ENCODE data around the gene ACMSD.

ACMSD gene

DNA sequence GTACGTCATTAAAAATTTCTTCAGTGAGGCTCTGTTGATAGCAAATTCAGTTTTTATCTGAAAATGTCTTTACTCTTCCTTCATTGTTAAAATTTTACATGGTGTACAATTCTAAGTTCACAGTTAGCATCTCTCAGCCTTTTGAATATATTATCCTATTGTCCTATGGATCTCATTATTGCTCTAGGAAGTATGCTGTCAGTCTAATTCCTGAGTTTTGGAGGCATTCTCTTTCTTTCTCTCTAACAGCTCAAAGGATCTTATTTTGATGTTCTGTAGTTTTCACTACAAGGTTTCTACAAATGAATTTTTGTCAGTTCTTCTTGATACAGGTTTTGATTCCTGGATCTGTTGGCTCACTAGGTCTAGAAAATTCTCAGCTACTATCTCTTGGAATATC is 2.9 kb upstream of the ACMSD start:
- Histone ChIP-seq H3K27me3 (ENCODE audit: insufficient read depth, poor library complexity, severe bottlenecking) (peaks cover 8% of the 10 kb centered on the region), H3K27ac (replicated peaks) (no peak overlapping the region), H3K4me3 (replicated peaks; ENCODE audit: insufficient read depth, low read length) (no peak overlapping the region)
- no peak for DNase-seq (ENCODE audit: low read depth in 1 of 2, low spot score in 1 of 2)
- TF ChIP-seq, protein P1, sequence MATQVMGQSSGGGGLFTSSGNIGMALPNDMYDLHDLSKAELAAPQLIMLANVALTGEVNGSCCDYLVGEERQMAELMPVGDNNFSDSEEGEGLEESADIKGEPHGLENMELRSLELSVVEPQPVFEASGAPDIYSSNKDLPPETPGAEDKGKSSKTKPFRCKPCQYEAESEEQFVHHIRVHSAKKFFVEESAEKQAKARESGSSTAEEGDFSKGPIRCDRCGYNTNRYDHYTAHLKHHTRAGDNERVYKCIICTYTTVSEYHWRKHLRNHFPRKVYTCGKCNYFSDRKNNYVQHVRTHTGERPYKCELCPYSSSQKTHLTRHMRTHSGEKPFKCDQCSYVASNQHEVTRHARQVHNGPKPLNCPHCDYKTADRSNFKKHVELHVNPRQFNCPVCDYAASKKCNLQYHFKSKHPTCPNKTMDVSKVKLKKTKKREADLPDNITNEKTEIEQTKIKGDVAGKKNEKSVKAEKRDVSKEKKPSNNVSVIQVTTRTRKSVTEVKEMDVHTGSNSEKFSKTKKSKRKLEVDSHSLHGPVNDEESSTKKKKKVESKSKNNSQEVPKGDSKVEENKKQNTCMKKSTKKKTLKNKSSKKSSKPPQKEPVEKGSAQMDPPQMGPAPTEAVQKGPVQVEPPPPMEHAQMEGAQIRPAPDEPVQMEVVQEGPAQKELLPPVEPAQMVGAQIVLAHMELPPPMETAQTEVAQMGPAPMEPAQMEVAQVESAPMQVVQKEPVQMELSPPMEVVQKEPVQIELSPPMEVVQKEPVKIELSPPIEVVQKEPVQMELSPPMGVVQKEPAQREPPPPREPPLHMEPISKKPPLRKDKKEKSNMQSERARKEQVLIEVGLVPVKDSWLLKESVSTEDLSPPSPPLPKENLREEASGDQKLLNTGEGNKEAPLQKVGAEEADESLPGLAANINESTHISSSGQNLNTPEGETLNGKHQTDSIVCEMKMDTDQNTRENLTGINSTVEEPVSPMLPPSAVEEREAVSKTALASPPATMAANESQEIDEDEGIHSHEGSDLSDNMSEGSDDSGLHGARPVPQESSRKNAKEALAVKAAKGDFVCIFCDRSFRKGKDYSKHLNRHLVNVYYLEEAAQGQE (IDR thresholded peaks at IDR 0.05; ENCODE audit: insufficient replicate concordance, low read depth) = no peak
- no peak for TF ChIP-seq GABPA (IDR thresholded peaks at IDR 0.05; ENCODE audit: low read depth)
- TF ChIP-seq POLR2AphosphoS5 (IDR thresholded peaks at IDR 0.05; ENCODE audit: low read depth) = no peak
- no peak for TF ChIP-seq SPI1 (IDR thresholded peaks at IDR 0.05; ENCODE audit: borderline replicate concordance, low read depth)
- TF ChIP-seq, protein P2, sequence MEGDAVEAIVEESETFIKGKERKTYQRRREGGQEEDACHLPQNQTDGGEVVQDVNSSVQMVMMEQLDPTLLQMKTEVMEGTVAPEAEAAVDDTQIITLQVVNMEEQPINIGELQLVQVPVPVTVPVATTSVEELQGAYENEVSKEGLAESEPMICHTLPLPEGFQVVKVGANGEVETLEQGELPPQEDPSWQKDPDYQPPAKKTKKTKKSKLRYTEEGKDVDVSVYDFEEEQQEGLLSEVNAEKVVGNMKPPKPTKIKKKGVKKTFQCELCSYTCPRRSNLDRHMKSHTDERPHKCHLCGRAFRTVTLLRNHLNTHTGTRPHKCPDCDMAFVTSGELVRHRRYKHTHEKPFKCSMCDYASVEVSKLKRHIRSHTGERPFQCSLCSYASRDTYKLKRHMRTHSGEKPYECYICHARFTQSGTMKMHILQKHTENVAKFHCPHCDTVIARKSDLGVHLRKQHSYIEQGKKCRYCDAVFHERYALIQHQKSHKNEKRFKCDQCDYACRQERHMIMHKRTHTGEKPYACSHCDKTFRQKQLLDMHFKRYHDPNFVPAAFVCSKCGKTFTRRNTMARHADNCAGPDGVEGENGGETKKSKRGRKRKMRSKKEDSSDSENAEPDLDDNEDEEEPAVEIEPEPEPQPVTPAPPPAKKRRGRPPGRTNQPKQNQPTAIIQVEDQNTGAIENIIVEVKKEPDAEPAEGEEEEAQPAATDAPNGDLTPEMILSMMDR (IDR thresholded peaks at IDR 0.05; ENCODE audit: insufficient read depth, low read length) = no peak

DNA sequence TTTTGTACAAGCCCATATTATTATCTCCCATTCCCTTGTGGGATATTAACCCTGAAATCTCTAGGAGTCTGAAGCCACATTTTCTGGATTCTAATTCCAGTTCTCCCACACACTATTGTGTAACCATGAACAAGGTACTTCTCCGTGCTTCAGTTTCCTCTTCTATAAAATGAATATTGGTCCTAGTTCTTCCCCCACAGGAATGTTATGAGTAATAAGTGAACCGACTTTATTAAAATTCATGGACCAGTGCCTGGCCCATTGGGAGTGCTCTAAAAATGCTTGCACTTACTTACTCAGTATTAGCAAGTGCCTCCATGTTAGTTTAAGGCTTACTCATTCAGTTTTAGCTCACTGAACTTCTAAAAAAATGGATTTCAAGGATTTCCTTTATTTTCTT is 1.4 kb upstream of the ACMSD start:
- DNase-seq (ENCODE audit: low read depth in 1 of 2, low spot score in 1 of 2) = no peak
- TF ChIP-seq, protein P2 (IDR thresholded peaks at IDR 0.05; ENCODE audit: insufficient read depth, low read length) = no peak
- TF ChIP-seq SPI1 (IDR thresholded peaks at IDR 0.05; ENCODE audit: borderline replicate concordance, low read depth) (no peak), POLR2AphosphoS5 (IDR thresholded peaks at IDR 0.05; ENCODE audit: low read depth) (no peak), GABPA (IDR thresholded peaks at IDR 0.05; ENCODE audit: low read depth) (no peak)
- TF ChIP-seq, protein P1 (IDR thresholded peaks at IDR 0.05; ENCODE audit: insufficient replicate concordance, low read depth) = no peak
- H3K27ac ChIP-seq (replicated peaks) = no peak overlapping the region
- no peak overlapping the region for H3K4me3 ChIP-seq (replicated peaks; ENCODE audit: insufficient read depth, low read length)
- peaks cover 8% of the 10 kb centered on the region for H3K27me3 ChIP-seq (ENCODE audit: insufficient read depth, poor library complexity, severe bottlenecking)

DNA sequence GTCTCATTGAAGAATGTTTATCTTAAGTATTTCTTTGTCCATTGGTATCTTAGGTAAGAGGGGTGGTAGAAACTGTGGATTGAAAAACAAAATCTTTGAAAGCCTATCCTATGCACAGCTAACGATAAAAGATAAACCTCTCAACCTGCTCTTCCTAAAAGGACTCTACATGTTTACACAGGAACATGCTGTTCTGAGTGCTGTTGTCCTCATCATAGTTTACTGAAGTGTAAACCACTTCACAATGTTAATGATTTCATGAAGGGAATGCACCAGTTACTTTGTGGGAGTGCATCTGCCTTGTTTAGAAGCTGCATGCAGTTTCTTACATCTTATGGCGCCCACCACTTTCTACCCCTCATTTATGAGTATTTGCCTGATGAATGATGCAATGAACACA is 1.2 kb downstream of the ACMSD start:
- no peak for DNase-seq (ENCODE audit: low read depth in 1 of 2, low spot score in 1 of 2)
- H3K4me3 ChIP-seq (replicated peaks; ENCODE audit: insufficient read depth, low read length) = no peak overlapping the region
- H3K27me3 ChIP-seq (ENCODE audit: insufficient read depth, poor library complexity, severe bottlenecking) = peaks cover 8% of the 10 kb centered on the region
- H3K27ac ChIP-seq (replicated peaks) = no peak overlapping the region
- TF ChIP-seq POLR2AphosphoS5 (IDR thresholded peaks at IDR 0.05; ENCODE audit: low read depth) (no peak), SPI1 (IDR thresholded peaks at IDR 0.05; ENCODE audit: borderline replicate concordance, low read depth) (no peak), GABPA (IDR thresholded peaks at IDR 0.05; ENCODE audit: low read depth) (no peak)
- TF ChIP-seq, protein P1 (IDR thresholded peaks at IDR 0.05; ENCODE audit: insufficient replicate concordance, low read depth) = no peak
- TF ChIP-seq, protein P2 (IDR thresholded peaks at IDR 0.05; ENCODE audit: insufficient read depth, low read length) = no peak

All from HL-60 (cell line).